ENCODE results near the gene NPR3.

DNA sequence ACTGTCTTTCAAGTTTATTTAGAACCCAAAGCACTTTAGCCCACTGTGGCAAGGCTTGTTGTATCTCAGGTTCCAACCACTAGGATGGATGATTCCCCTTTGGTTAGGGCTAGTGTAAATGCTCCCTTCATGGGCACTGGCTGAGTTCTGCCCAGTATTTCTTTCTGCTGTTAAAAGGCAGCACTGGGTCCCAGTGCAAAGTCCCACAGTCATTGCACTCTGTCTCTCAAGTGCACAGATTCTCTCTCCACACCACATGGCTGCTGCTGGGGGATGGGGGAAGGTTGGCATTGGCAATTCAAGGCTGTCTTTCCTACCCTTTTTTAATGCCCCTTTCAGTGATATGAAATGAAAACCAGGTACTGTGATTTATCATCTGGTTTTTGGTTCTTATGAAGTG, 7.2 kb upstream of the NPR3 start:
- TF ChIP-seq, protein P1, sequence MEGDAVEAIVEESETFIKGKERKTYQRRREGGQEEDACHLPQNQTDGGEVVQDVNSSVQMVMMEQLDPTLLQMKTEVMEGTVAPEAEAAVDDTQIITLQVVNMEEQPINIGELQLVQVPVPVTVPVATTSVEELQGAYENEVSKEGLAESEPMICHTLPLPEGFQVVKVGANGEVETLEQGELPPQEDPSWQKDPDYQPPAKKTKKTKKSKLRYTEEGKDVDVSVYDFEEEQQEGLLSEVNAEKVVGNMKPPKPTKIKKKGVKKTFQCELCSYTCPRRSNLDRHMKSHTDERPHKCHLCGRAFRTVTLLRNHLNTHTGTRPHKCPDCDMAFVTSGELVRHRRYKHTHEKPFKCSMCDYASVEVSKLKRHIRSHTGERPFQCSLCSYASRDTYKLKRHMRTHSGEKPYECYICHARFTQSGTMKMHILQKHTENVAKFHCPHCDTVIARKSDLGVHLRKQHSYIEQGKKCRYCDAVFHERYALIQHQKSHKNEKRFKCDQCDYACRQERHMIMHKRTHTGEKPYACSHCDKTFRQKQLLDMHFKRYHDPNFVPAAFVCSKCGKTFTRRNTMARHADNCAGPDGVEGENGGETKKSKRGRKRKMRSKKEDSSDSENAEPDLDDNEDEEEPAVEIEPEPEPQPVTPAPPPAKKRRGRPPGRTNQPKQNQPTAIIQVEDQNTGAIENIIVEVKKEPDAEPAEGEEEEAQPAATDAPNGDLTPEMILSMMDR (conservative IDR thresholded peaks at IDR 0.05), result no peak
- TF ChIP-seq ZFX (IDR thresholded peaks at IDR 0.05), result no peak

Measured in C4-2B (cell line).